C4-2B (cell line): ENCODE data around the gene CLIC4.

ENCODE experiments used
- ZFX ChIP-seq: fragments of 450-650 bp; IDR thresholded peaks from 2 replicates; pipeline ENCODE4 v1.6.1; 2017
- TF ChIP-seq, protein P1 (sequence below): fragments of 450-650 bp; conservative IDR thresholded peaks from 2 replicates; pipeline ENCODE4 v1.5.1; 2017; ENCODE audit warnings: mild to moderate bottlenecking

DNA sequence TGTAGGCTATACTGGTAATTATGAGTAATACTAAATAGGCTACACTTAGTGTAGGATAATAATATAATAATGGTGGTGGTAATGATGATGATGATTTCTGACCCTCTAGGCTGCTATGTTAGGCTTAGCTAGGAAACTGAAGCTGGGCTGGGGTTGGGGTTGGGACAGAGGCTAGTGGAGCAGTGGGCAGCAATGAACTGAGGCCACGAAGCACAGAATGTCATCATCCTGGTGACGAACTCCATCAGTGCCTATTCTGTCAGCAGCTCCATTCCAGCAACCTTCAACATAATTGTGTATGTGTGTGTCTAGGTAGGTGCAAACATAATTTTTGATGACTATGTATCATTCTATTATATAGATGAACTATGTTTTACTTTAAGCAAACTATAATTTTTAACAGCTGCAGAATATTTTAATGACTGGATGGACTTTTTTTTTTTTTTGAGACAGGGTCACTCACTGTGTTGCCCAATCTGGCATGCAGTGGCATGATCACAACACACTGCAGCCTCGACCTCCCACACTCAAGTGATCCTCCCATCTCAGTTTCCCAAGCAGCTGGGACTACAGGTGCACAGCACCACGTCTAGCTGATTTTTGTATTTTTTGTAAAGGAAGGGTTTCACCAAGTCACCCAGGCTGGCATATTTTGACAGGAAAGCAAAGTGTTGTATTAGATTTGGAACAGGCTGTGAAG is 12.9 kb upstream of the CLIC4 start:
- TF ChIP-seq, protein P1, sequence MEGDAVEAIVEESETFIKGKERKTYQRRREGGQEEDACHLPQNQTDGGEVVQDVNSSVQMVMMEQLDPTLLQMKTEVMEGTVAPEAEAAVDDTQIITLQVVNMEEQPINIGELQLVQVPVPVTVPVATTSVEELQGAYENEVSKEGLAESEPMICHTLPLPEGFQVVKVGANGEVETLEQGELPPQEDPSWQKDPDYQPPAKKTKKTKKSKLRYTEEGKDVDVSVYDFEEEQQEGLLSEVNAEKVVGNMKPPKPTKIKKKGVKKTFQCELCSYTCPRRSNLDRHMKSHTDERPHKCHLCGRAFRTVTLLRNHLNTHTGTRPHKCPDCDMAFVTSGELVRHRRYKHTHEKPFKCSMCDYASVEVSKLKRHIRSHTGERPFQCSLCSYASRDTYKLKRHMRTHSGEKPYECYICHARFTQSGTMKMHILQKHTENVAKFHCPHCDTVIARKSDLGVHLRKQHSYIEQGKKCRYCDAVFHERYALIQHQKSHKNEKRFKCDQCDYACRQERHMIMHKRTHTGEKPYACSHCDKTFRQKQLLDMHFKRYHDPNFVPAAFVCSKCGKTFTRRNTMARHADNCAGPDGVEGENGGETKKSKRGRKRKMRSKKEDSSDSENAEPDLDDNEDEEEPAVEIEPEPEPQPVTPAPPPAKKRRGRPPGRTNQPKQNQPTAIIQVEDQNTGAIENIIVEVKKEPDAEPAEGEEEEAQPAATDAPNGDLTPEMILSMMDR: no peak
- no peak for TF ChIP-seq ZFX
